HG03432 (cell line): ENCODE data around the gene CRNKL1.
"Not testable (repeated sequence)": the region's sequence is repeated elsewhere in the genome, so short reads cannot be mapped to it uniquely, and the experiment has no call there.

ENCODE experiments used
- ATAC-seq: cut with Tn5 transposase; IDR thresholded peaks from one replicate; pipeline ENCODE4 v1.9.1; 2021; ENCODE audit warnings: mild to moderate bottlenecking, moderate library complexity; ENCODE audit not compliant: unreplicated experiment

Gene CRNKL1

GRCh38 chr20:20010639-20011500 is 41.4 kb downstream of the CRNKL1 start:
- no peak for ATAC-seq

- ATAC-seq = no peak
Observed at GRCh38 chr20:20009784-20010253, 42.4 kb downstream of the CRNKL1 start.

GRCh38 chr20:20005342-20005741 is 46.9 kb downstream of the CRNKL1 start:
- no peak for ATAC-seq

GRCh38 chr20:20003955-20004322 is 48.3 kb downstream of the CRNKL1 start:
- not testable (repeated sequence) for ATAC-seq

GRCh38 chr20:20003031-20003954 is 49.0 kb downstream of the CRNKL1 start:
- ATAC-seq = peak; percentile 52

GRCh38 chr20:20002101-20002998 is 49.9 kb downstream of the CRNKL1 start:
- ATAC-seq = no peak

GRCh38 chr20:20000211-20000968 is 51.9 kb downstream of the CRNKL1 start:
- ATAC-seq = no peak

GRCh38 chr20:19998990-19999705 is 53.1 kb downstream of the CRNKL1 start:
- no peak for ATAC-seq

GRCh38 chr20:19996917-19997316 is 55.3 kb downstream of the CRNKL1 start:
- no peak for ATAC-seq

GRCh38 chr20:19996222-19996621 is 56.0 kb downstream of the CRNKL1 start:
- ATAC-seq = no peak

- no peak for ATAC-seq
Observed at GRCh38 chr20:19995220-19995863, 56.9 kb downstream of the CRNKL1 start.

- no peak for ATAC-seq
Observed at GRCh38 chr20:19993958-19994669, 58.2 kb downstream of the CRNKL1 start.

GRCh38 chr20:19992996-19993908 is 59.0 kb downstream of the CRNKL1 start:
- ATAC-seq = no peak

- ATAC-seq = no peak
Observed at GRCh38 chr20:19991854-19992253, 60.4 kb downstream of the CRNKL1 start.

GRCh38 chr20:19991308-19991707 is 61.0 kb downstream of the CRNKL1 start:
- no peak for ATAC-seq

- no peak for ATAC-seq
Observed at GRCh38 chr20:19990850-19991249, 61.4 kb downstream of the CRNKL1 start.

GRCh38 chr20:19987046-19987445 is 65.2 kb downstream of the CRNKL1 start:
- no peak for ATAC-seq
